Motor neuron (in vitro differentiated cells): ENCODE results near the gene HES5. TPM values are rescaled to one million over a fixed set of nuclear protein-coding genes. Genes with fewer than 3 reads are reported as not detected.
"Not testable (repeated sequence)": the region's sequence is repeated elsewhere in the genome, so short reads cannot be mapped to it uniquely, and the experiment has no call there.

Experiments
- ATAC-seq, 8 experiments: fragments of 200-7000 bp; cut with Tn5 transposase; replicated peaks in 6 of 8; 2 replicates each; pipeline ENCODE4 v1.8.0; 2021; ENCODE audit warnings: mild to moderate bottlenecking in 8 of 8, moderate library complexity in 8 of 8
- H3K27ac ChIP-seq, 2 donors: fragments of 250-450 bp; sonication (Bioruptor Pico); 2 replicates each; pipeline ENCODE4 v1.9.0; 2021; ENCODE audit warnings: antibody characterized with exemption in 2 of 2, mild to moderate bottlenecking in 2 of 2, moderate library complexity in 1 of 2
- H3K4me1 ChIP-seq, 2 donors: fragments of 250-450 bp; sonication (Bioruptor Pico); replicated peaks in 1 of 2; 2 replicates each; pipeline ENCODE4 v1.6.1; 2021; ENCODE audit warnings: antibody characterized with exemption in 2 of 2, mild to moderate bottlenecking in 2 of 2, moderate library complexity in 1 of 2
- H3K4me3 ChIP-seq, 5 donors: fragments of 250-450 bp; sonication (Bioruptor Pico); 2 replicates each; pipeline ENCODE4 v1.9.0; 2021; ENCODE audit warnings: antibody characterized with exemption in 5 of 5, mild to moderate bottlenecking in 5 of 5, moderate library complexity in 4 of 5
- WGBS, 10 experiments: fragments of 450-650 bp; shearing (Covaris generic); methylation state at CpG; one replicate each; pipeline ENCODE4 v1.0.0; 2022; 5-methylcytosine and 5-hydroxymethylcytosine counted together
- in situ Hi-C, 9 experiments: fragments of 400-800 bp; cut with MboI; loops; one replicate each; pipeline ENCODE4 v1.15.0; 2021; ENCODE audit warnings: low sequenced_read_pairs in 9 of 9, low pct_unique_long_range_greater_than_20kb in 2 of 9; ENCODE audit not compliant: unreplicated experiment in 9 of 9
- total RNA-seq, 8 experiments: library from RNA; unstranded; fragments of 300-600 nt; gene quantifications; 2 replicates each; pipeline versions ENCODE4 v1.2.3 to v1.2.4, GENCODE V29; 2022

Gene HES5
- total RNA-seq, 8 experiments from 2014 or later: 0.71 to 238 (median 36.3) TPM; not detected in 2

DNA sequence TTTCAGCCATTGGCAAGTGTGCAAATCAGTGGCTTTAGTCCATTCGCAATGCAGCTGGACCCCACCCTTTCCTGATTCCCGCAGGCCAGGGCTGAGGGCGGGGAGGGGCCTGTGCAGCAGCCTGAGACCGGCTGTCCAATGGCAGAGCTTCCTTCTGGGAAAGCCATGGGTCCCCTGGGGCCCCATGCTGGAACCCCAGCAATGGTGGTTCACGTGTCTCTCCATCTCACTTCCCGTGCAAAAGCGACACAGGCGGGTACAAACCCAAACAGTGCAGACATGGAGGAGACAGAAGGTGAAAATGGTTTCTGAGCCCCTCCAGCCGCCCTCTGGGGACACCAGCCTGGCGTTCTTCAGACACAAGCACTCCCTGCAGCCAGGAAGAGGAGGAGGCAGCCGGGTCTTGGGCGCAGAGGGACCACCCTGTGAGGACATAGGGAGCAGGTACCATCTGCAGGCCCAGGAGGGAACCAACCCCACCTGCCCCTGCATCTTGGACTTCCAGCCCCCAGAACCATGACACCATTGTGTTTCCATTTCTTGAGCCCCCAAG lies 20.3 kb upstream of the HES5 start:
- no CpG with 5 or more reads among the region's 12 CpGs for WGBS, 10 experiments
- H3K4me3 ChIP-seq: not testable (repeated sequence)
- in situ Hi-C loops: loop anchor here in 1 of 9 experiments (25.0 kb wide), 1 partner anchor 887 kb away; no protein-coding TSS in a partner anchor

DNA sequence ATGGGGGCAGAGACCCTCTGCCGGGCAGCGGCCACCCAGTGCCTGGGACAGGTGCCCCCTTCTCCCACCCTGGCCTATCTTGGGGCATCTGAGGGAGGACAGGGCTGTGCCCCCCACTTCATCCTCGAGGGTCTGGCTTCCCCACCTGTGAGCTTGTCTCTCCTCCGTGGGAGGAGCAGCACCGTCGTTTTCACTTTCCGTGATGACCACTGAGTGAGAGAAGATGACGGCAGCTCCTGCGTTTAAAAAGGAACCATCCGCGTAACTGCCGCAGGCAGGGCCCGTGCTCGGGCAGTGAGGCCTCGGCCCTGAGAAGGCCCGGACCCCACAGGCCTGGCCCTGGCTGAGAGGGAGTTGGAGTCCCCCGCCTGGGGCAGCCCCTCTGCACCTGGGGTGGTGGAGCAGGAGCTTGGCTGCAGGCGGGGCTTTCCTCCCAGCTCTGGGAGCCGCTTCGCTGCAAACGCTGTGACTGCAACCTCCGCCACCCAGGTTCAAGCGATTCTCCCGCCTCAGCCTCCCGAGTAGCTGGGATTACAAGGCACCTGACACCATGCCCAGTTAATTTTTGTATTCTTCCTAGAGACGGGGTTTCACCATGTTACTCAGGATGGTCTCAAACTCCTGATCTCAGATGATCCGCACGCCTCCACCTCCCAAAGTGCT lies 19.4 kb upstream of the HES5 start:
- in situ Hi-C loops: loop anchor here in 5 of 9 experiments (10.0 to 25.0 kb wide), 5 partner anchors 112 to 888 kb away; partner anchors contain the start of gene PEX10 (in 3 of the 5)
- ATAC-seq, H3K4me3 ChIP-seq: not testable (repeated sequence)
- Histone ChIP-seq H3K4me1 (peaks cover 61 to 69% of the 10 kb centered on the region in 2 donors), H3K27ac (peak overlapping the region; percentile 80 to 92)
- WGBS, 10 experiments: 80 to 100% methylated on average over 1 to 2 of the region's 28 CpGs; no CpG with 5 or more reads in 8 of the 10 experiments

More for the DNA sequence above, 20.3 kb upstream of the HES5 start:
- H3K4me1 ChIP-seq: peaks cover 56 to 64% of the 10 kb centered on the region in 2 donors
- ATAC-seq: peak in 3 of 8 experiments; percentile 2 to 5 (median 3)
- H3K27ac ChIP-seq: not testable (repeated sequence)

DNA sequence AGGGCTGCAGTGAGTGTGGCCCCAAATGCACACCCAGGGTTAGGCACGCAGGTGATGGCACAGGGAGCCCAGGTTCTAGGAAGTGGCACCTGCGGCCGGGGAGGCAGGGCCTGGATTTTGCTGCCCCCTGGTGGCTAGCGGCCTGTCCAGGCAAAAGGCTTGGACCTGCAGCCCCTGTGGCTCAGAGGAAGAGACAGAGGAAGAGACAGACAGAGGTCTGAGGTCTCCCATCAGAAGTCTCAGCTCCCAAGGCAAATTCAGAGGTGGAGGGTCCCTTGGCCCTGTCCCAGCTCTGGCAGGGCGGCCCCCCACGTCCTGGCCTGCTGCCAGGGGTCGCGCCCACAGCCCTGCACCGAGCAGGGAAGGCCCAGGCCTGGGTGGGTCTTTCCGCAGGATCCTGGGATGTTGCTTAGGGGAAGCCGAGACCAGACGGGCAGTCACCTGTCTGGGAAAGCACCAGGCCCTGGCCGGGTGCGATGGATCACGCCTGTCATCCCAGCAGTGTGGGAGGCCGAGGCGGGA lies 18.1 kb upstream of the HES5 start:
- in situ Hi-C loops: loop anchor here in 5 of 9 experiments (10.0 to 25.0 kb wide), 4 partner anchors 111 to 136 kb away; partner anchors contain the start of gene PEX10 (in 3 of the 5)
- Histone ChIP-seq H3K27ac (peak overlapping the region; percentile 80 to 92), H3K4me1 (peaks cover 69 to 75% of the 10 kb centered on the region in 2 donors), H3K4me3 (peak overlapping the region in 1 of 5 donors; percentile 30)
- WGBS, 10 experiments: 0 to 47% (median 24%) methylated on average over 1 to 13 of the region's 17 CpGs; no CpG with 5 or more reads in 3 of the 10 experiments
- ATAC-seq: peak; percentile 2 to 15 (median 6)

DNA sequence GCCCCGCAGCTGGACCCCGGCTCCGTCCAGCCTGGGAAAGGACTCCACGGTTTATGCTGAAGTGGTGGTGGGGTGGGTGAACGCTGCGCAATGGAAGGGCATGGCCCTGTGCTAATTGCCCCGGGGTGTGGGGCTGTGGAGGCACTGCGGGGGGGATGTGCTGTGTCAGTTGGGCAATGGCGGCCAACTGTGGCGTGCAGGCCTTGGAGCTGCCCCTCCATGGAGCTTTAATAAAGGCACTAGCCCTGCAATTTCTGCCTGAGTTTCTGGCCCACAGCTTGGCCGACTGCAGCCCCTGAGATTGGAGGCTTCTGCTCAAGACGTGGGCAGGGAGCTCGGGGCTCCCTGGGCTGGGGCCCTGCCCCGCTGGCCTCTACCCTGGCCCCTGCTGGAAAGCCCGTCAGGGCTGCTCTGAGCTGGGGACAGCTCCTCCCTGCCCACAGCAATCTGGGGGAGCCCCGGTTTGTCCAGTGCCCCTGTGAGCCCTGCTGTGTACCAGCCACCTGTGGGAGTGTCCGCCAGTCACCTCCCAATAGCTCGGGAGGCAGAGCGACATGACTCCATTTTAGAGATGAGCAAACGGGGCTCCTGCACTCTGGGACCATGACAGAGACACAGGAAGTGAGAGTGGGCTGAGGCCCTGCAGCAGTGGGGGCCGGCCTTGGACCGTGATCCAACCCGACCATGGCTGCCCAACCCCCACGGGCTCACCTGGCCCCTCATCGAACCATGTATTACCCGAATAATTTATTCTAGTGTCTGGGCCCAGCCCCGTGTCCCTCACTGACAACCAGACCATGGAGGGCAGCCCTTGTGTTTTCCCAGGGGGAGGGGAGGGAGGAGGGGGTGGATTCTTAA lies 17.4 kb upstream of the HES5 start:
- H3K27ac ChIP-seq: peak overlapping the region; percentile 80 to 92
- H3K4me1 ChIP-seq: peaks cover 76 to 81% of the 10 kb centered on the region in 2 donors
- ATAC-seq: peak in 3 of 8 experiments; percentile 0 to 12 (median 3)
- in situ Hi-C loops: loop anchor here in 5 of 9 experiments (10.0 to 25.0 kb wide), 4 partner anchors 110 to 135 kb away; partner anchors contain the start of gene PEX10 (in 3 of the 5)
- WGBS, 10 experiments: 10 to 26% (median 20%) methylated on average over 2 to 13 of the region's 27 CpGs; no CpG with 5 or more reads in 7 of the 10 experiments
- H3K4me3 ChIP-seq: peak overlapping the region in 3 of 5 donors; percentile 1 to 31 (median 30)

DNA sequence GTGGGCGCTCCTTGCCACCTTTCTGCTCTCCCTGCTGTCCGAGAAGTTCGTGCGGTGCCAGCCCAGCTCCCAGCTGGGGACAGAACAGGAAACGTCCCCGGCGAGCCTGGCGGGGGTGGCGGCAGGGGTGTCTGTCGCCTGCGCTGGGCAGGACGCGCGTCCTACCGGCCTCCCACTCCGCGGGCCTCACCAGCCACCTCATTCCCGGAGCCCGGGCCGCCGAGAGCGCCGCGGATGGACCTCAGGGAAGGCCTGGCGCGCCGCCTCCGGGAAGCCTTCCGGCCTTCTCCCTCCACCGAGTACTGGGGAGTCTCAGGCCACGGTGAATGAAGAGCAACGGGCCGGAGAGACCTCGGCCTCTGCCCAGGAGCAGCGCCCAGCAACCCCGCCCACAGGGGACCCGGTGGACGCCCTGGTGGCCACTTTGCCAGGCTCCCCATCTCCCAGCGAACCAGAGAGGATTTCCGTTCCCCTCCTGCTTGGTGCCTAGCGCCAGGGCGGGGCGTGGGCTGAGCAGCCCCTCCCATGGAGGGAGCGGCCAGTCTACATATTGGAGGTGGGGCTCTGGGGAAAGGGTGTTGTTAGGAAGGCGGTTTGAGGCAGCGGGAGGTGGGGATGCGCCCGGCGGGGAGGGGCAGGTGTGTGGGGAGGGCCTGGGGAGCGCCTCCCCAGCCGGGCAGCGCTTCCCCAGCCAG lies 16.6 kb upstream of the HES5 start:
- Histone ChIP-seq H3K4me3 (peak overlapping the region in 3 of 5 donors; percentile 12 to 31 (median 30)), H3K27ac (peak overlapping the region; percentile 80 to 92), H3K4me1 (peaks cover 78 to 81% of the 10 kb centered on the region in 2 donors)
- WGBS, 10 experiments: 3 to 20% (median 5%) methylated on average over 2 to 19 of the region's 52 CpGs; no CpG with 5 or more reads in 5 of the 10 experiments
- in situ Hi-C loops: loop anchor here in 5 of 9 experiments (10.0 to 25.0 kb wide), 4 partner anchors 109 to 134 kb away; partner anchors contain the start of gene PEX10 (in 3 of the 5)
- ATAC-seq: peak; percentile 19 to 66 (median 34)

DNA sequence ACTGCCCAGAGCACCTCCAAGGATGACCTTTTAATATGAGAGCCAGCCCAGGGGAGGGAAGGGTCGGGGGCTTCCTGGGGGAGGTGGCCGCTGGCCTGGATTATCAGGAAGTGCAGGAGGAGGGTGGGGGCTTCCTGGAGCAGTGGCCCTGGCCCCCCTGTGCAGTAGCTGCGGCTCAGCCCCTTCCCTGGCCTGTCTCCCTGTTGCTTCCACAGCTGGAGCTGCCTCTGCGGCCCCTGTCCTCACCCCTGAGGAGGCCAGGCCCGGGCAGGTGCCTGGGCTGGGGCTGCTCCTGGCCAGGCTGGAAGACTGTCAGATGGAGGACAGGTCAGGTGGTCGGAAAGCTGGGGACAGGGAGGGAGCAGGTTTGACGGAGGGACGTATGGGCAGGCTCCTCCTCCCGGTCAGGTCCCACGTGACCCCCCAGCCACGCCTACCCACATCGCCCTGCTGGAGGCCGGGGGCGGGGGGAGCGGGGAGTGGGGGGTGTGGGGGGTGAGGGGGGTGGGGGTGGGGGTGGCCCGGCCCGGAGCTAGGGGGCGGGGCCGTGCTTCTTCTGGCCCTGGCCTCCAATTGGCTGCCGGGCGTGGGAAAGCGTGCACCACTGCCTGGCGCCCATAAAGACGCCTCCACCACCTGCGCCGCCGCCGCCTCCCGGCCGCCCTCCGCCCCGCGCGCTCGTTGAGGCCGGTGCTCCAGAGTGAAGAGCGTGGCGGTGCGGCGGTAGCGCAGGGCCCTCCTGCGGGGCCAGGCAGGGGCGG lies 15.9 kb upstream of the HES5 start:
- Histone ChIP-seq H3K4me3 (peak overlapping the region in 3 of 5 donors; percentile 16 to 31 (median 30)), H3K4me1 (peaks cover 80 to 88% of the 10 kb centered on the region in 2 donors), H3K27ac (peak overlapping the region; percentile 84 to 94)
- WGBS, 10 experiments: 0 to 60% methylated on average over 1 of the region's 43 CpGs; no CpG with 5 or more reads in 8 of the 10 experiments
- in situ Hi-C loops: loop anchor here in 5 of 9 experiments (10.0 to 25.0 kb wide), 4 partner anchors 109 to 134 kb away; partner anchors contain the start of gene PEX10 (in 3 of the 5)
- peak; percentile 13 to 70 (median 40) for ATAC-seq

DNA sequence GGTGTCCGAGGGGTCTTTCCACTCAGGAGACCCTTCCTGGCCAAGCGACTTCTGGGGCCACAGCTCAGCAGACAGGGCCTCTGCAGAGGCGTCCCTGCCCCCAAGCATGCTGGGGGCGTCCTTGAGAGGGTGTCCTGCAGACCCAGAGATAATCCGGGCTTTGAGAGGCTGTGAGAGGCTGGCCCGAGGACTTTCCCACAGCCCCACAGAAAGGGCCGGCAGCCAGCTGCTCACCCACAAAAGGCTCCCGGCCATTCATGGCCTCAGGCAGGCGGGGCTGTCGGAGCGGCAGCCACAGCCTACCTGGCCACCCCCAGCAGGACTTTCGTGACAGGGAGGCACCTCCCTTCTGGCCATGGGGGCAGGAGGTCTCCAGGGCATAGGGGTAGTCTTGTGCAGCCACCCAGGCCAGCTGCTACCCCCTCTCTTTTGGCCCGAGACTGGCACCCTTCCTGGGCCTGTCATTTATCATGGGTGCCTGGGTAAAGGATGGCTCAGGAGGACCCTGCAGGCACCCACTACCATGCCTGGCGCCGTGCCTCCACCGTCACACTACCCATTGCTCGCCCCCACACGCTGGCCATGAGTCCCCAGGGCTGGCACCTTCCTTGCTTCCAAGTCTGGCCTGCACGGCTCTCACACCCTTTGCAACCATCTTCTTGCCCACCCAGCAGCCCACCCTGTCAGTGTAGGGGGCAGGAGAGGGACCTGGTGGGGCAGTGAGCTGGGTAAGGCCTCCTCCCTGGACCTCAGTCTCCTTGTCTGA lies 15.0 kb upstream of the HES5 start:
- peak overlapping the region; percentile 84 to 94 for H3K27ac ChIP-seq
- no peak for ATAC-seq
- 16 to 76% (median 29%) methylated on average over 1 to 7 of the region's 19 CpGs; no CpG with 5 or more reads in 4 of the 10 experiments for WGBS, 10 experiments
- peak overlapping the region in 2 of 5 donors; percentile 14 to 26 for H3K4me3 ChIP-seq
- in situ Hi-C loops: loop anchor here in 5 of 9 experiments (10.0 to 25.0 kb wide), 4 partner anchors 108 to 133 kb away; partner anchors contain the start of gene PEX10 (in 3 of the 5)
- H3K4me1 ChIP-seq: peaks cover 85 to 91% of the 10 kb centered on the region in 2 donors

DNA sequence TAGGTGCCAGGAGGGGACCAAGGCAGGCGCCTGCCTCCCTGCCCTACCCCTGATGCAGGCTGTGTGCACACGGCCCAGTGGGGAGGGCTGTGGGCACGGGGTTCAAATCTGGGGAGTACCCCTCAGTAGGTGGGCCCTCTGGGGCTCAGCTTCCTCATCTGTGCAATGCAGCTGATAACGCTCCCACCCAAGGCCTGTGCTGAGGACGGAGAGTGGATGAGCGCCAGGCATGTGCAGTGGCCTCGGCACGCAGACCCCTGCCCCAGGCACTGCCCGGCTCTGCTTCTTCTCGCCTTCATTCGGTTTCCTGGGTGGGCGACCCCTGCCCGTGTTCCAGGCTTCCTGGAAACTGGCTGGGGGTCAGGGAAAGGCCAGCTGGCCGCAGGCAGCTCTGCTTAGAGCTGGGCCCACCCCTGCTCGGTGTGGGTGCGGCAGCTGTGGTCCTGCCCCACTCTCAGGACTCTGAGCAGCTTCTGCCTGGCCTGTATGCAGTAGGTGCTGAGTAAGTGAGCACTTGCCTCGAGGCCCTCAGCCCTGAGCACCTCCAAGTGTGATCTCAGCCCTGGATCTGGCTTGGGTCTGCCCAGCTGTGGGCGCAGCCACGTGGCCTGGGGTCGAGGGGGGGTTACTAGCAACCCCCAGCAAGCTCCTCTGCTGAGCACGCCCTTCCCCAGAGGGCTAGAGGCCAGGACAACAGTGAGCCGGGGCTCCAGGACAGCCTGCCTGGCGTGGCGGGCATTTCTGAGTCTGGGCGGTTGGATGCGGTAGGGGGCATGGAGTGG lies 14.2 kb upstream of the HES5 start:
- WGBS, 10 experiments: 0 to 83% (median 36%) methylated on average over 2 to 12 of the region's 26 CpGs; no CpG with 5 or more reads in 3 of the 10 experiments
- peak; percentile 0 to 31 (median 15) for ATAC-seq
- H3K4me3 ChIP-seq: no peak overlapping the region
- H3K27ac ChIP-seq: peak overlapping the region; percentile 84 to 94
- peaks cover 81 to 89% of the 10 kb centered on the region in 2 donors for H3K4me1 ChIP-seq
- in situ Hi-C loops: loop anchor here in 5 of 9 experiments (10.0 to 25.0 kb wide), 4 partner anchors 107 to 132 kb away; partner anchors contain the start of gene PEX10 (in 3 of the 5)

DNA sequence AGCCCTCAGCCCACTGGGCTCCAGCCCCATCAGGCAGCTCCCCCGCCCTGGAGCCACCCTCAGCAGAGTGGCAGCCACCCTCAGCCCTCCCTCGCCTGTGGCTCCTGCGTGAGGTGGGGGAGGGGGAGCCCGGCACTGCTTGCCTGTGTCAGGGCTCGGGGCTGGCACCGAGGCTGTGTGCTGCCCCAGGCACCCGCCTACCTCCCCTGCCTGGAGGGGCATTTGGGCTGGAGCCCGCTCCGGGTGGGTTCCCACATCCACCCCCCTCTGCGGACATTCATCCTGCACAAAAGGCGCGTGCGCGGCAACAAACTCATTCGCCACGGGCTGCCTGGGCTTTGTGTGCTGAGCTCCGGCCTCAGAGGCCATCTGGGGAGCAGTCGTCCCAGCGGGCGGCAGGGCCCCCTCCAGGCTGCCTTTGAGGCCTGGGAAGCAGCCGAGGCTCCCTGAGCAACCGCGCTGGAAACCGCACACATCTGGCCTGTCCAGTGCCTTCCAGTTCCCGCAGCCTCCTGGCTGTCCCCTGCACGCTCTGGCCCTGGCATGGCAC lies 13.6 kb upstream of the HES5 start:
- 0 to 5% (median 0%) methylated on average over 2 to 5 of the region's 26 CpGs; no CpG with 5 or more reads in 7 of the 10 experiments for WGBS, 10 experiments
- in situ Hi-C loops: loop anchor here in 5 of 9 experiments (10.0 to 25.0 kb wide), 4 partner anchors 106 to 131 kb away; partner anchors contain the start of gene PEX10 (in 3 of the 5)
- peak in 7 of 8 experiments; percentile 0 to 62 (median 43) for ATAC-seq
- Histone ChIP-seq H3K4me1 (peaks cover 75 to 82% of the 10 kb centered on the region in 2 donors), H3K4me3 (no peak overlapping the region), H3K27ac (peak overlapping the region; percentile 84 to 94)
